Activated CD4-positive, alpha-beta T cell treated with anti-CD3 and anti-CD28 coated beads, Interleukin-2, amount 50 U/mL, for 48 hours (primary cell): ENCODE measurements around the gene SPNS2.

ENCODE experiments used
- DNase-seq, 2 experiments: peaks; one replicate each; pipeline ENCODE4 v3.0.0-alpha.2; 2020

SPNS2 gene

GRCh38 chr17:4504188-4504587 lies 5.5 kb downstream of the SPNS2 start:
- DNase-seq: no peak

GRCh38 chr17:4505187-4505586 lies 6.5 kb downstream of the SPNS2 start:
- DNase-seq: no peak

GRCh38 chr17:4506175-4506813 lies 7.6 kb downstream of the SPNS2 start:
- DNase-seq: no peak

GRCh38 chr17:4506892-4507291 lies 8.2 kb downstream of the SPNS2 start:
- no peak for DNase-seq

- no peak for DNase-seq
Measured at GRCh38 chr17:4507361-4508111, 8.9 kb downstream of the SPNS2 start.

GRCh38 chr17:4508207-4508606 lies 9.5 kb downstream of the SPNS2 start:
- DNase-seq: no peak

GRCh38 chr17:4509401-4509800 lies 10.7 kb downstream of the SPNS2 start:
- peak in 1 of 2 experiments; percentile 33 for DNase-seq

GRCh38 chr17:4509923-4510617 lies 11.4 kb downstream of the SPNS2 start:
- peak in 1 of 2 experiments; percentile 11 for DNase-seq

GRCh38 chr17:4510618-4510941 lies 11.9 kb downstream of the SPNS2 start:
- DNase-seq: no peak

GRCh38 chr17:4511199-4511932 lies 12.7 kb downstream of the SPNS2 start:
- no peak for DNase-seq

GRCh38 chr17:4512156-4513112 lies 13.8 kb downstream of the SPNS2 start:
- DNase-seq: no peak

GRCh38 chr17:4513113-4514032 lies 14.7 kb downstream of the SPNS2 start:
- DNase-seq: no peak

- no peak for DNase-seq
Measured at GRCh38 chr17:4514206-4514605, 15.5 kb downstream of the SPNS2 start.

- DNase-seq: no peak
Measured at GRCh38 chr17:4514779-4515178, 16.1 kb downstream of the SPNS2 start.

- no peak for DNase-seq
Measured at GRCh38 chr17:4515501-4515900, 16.8 kb downstream of the SPNS2 start.

GRCh38 chr17:4516735-4517134 lies 18.1 kb downstream of the SPNS2 start:
- no peak for DNase-seq

GRCh38 chr17:4518901-4519300 lies 20.2 kb downstream of the SPNS2 start:
- DNase-seq: no peak

- DNase-seq: no peak
Measured at GRCh38 chr17:4519361-4519788, 20.7 kb downstream of the SPNS2 start.

- DNase-seq: no peak
Measured at GRCh38 chr17:4520060-4520893, 21.6 kb downstream of the SPNS2 start.
